SJCRH30 (cell line): ENCODE results near the gene IQCH. TPM values are rescaled to one million over a fixed set of nuclear protein-coding genes. Genes with fewer than 3 reads are reported as not detected.
"Not testable (repeated sequence)": the region's sequence is repeated elsewhere in the genome, so short reads cannot be mapped to it uniquely, and the experiment has no call there.

Experiments
- DNase-seq, 2 experiments: peaks; one replicate each; pipeline ENCODE4 v3.0.0-alpha.2; 2015 to 2020
- H3K27ac ChIP-seq: fragments of 250-450 bp; sonication (Bioruptor Pico); 2 replicates; pipeline ENCODE4 v1.5.1; 2020; ENCODE audit warnings: mild to moderate bottlenecking, moderate library complexity
- H3K27me3 ChIP-seq: fragments of 250-450 bp; sonication (Bioruptor Pico); 2 replicates; pipeline ENCODE4 v1.5.1; 2020; ENCODE audit warnings: mild to moderate bottlenecking, moderate library complexity
- H3K36me3 ChIP-seq: fragments of 250-450 bp; sonication (Bioruptor Pico); 2 replicates; pipeline ENCODE4 v1.5.1; 2020; ENCODE audit warnings: mild to moderate bottlenecking, moderate library complexity
- H3K4me1 ChIP-seq: fragments of 250-450 bp; sonication (Bioruptor Pico); 2 replicates; pipeline ENCODE4 v1.5.1; 2020; ENCODE audit warnings: mild to moderate bottlenecking, moderate library complexity
- H3K4me3 ChIP-seq: fragments of 250-450 bp; sonication (Bioruptor Pico); 2 replicates; pipeline ENCODE4 v1.5.1; 2020; ENCODE audit warnings: mild to moderate bottlenecking, moderate library complexity
- H3K9me3 ChIP-seq: fragments of 250-450 bp; sonication (Bioruptor Pico); replicated peaks from 2 replicates; pipeline ENCODE4 v1.5.1; 2020; ENCODE audit warnings: mild to moderate bottlenecking, moderate library complexity
- total RNA-seq: library from RNA; depleted of rRNA; stranded (reverse); fragments of >200 nt; shearing (Covaris generic); gene quantifications from 2 replicates; pipeline ENCODE4 v1.2.3, GENCODE V29; 2014

IQCH gene
- total RNA-seq, 1 experiment from 2014 or later = 3.2 TPM

- no peak for DNase-seq
- no peak overlapping the region for H3K27ac ChIP-seq
- H3K4me3 ChIP-seq = no peak overlapping the region
- no peaks in the 10 kb centered on the region for H3K27me3 ChIP-seq
- no peaks in the 10 kb centered on the region for H3K4me1 ChIP-seq
- no peaks in the 10 kb centered on the region for H3K36me3 ChIP-seq
- H3K9me3 ChIP-seq = no peaks in the 10 kb centered on the region
These were observed 81.1 kb downstream of the IQCH start for GRCh38 chr15:67335534-67336222.

GRCh38 chr15:67340630-67341029, 86.0 kb downstream of the IQCH start:
- H3K27me3 ChIP-seq = no peaks in the 10 kb centered on the region
- no peak overlapping the region for H3K27ac ChIP-seq
- no peak for DNase-seq
- H3K4me1 ChIP-seq = no peaks in the 10 kb centered on the region
- H3K36me3 ChIP-seq = no peaks in the 10 kb centered on the region
- H3K9me3 ChIP-seq = peaks cover 4% of the 10 kb centered on the region; the same call in 1 of the 2 replicates
- no peak overlapping the region for H3K4me3 ChIP-seq

GRCh38 chr15:67341539-67341938, 87.0 kb downstream of the IQCH start:
- no peak overlapping the region for H3K4me3 ChIP-seq
- no peak for DNase-seq
- peaks cover 4% of the 10 kb centered on the region; the same call in 1 of the 2 replicates for H3K9me3 ChIP-seq
- no peaks in the 10 kb centered on the region for H3K36me3 ChIP-seq
- no peaks in the 10 kb centered on the region for H3K4me1 ChIP-seq
- H3K27ac ChIP-seq = no peak overlapping the region
- no peaks in the 10 kb centered on the region for H3K27me3 ChIP-seq

- DNase-seq = no peak
- H3K36me3 ChIP-seq = no peaks in the 10 kb centered on the region
- no peak overlapping the region for H3K4me3 ChIP-seq
- no peak overlapping the region for H3K27ac ChIP-seq
- H3K27me3 ChIP-seq = no peaks in the 10 kb centered on the region
- H3K9me3 ChIP-seq = peaks cover 8% of the 10 kb centered on the region
- no peaks in the 10 kb centered on the region for H3K4me1 ChIP-seq
These were observed 88.6 kb downstream of the IQCH start for GRCh38 chr15:67343206-67343605.

GRCh38 chr15:67349634-67350033, 95.0 kb downstream of the IQCH start:
- no peak overlapping the region for H3K27ac ChIP-seq
- no peak for DNase-seq
- H3K4me1 ChIP-seq = no peaks in the 10 kb centered on the region

GRCh38 chr15:67350042-67350441, 95.5 kb downstream of the IQCH start:
- H3K36me3 ChIP-seq = no peaks in the 10 kb centered on the region
- no peaks in the 10 kb centered on the region for H3K27me3 ChIP-seq
- peaks cover 4% of the 10 kb centered on the region; the same call in 1 of the 2 replicates for H3K9me3 ChIP-seq
- no peak for DNase-seq
- H3K4me1 ChIP-seq = no peaks in the 10 kb centered on the region
- no peak overlapping the region for H3K27ac ChIP-seq
- H3K4me3 ChIP-seq = no peak overlapping the region

More at GRCh38 chr15:67349634-67350033, 95.0 kb downstream of the IQCH start:
- no peaks in the 10 kb centered on the region for H3K36me3 ChIP-seq
- H3K4me3 ChIP-seq = no peak overlapping the region
- no peaks in the 10 kb centered on the region for H3K27me3 ChIP-seq
- H3K9me3 ChIP-seq = peaks cover 6% of the 10 kb centered on the region

GRCh38 chr15:67358391-67358790, 103.8 kb downstream of the IQCH start:
- DNase-seq = peak in 1 of 2 experiments; percentile 44
- Histone ChIP-seq H3K4me1 (peaks cover 15% of the 10 kb centered on the region; the same call in 1 of the 2 replicates), H3K36me3 (no peaks in the 10 kb centered on the region), H3K27ac (0 out of 2 replicates have a peak overlapping the region, but pooled peaks have one; percentile 17), H3K4me3 (no peak overlapping the region), H3K27me3 (no peaks in the 10 kb centered on the region), H3K9me3 (no peaks in the 10 kb centered on the region; the same call in 1 of the 2 replicates)

- DNase-seq = peak; percentile 20 to 54
- Histone ChIP-seq H3K27ac (0 out of 2 replicates have a peak overlapping the region, but pooled peaks have one; percentile 17), H3K9me3 (no peaks in the 10 kb centered on the region; the same call in 1 of the 2 replicates), H3K4me3 (no peak overlapping the region), H3K27me3 (no peaks in the 10 kb centered on the region), H3K36me3 (no peaks in the 10 kb centered on the region), H3K4me1 (peaks cover 15% of the 10 kb centered on the region; the same call in 1 of the 2 replicates)
These were observed 104.2 kb downstream of the IQCH start for GRCh38 chr15:67358812-67359211.

GRCh38 chr15:67359431-67360079, 105.0 kb downstream of the IQCH start:
- H3K4me3 ChIP-seq = no peak overlapping the region
- no peaks in the 10 kb centered on the region for H3K36me3 ChIP-seq
- no peaks in the 10 kb centered on the region for H3K27me3 ChIP-seq
- no peaks in the 10 kb centered on the region for H3K9me3 ChIP-seq
- peak in 1 of 2 experiments; percentile 17 for DNase-seq
- H3K27ac ChIP-seq = no peak overlapping the region
- H3K4me1 ChIP-seq = peaks cover 15% of the 10 kb centered on the region; the same call in 1 of the 2 replicates

- H3K27me3 ChIP-seq = no peaks in the 10 kb centered on the region
- H3K4me1 ChIP-seq = peaks cover 15% of the 10 kb centered on the region; the same call in 1 of the 2 replicates
- DNase-seq = no peak
- no peaks in the 10 kb centered on the region for H3K9me3 ChIP-seq
- no peak overlapping the region for H3K27ac ChIP-seq
- H3K4me3 ChIP-seq = no peak overlapping the region
- H3K36me3 ChIP-seq = no peaks in the 10 kb centered on the region
These were observed 106.5 kb downstream of the IQCH start for GRCh38 chr15:67361100-67361499.

- not testable (repeated sequence) for H3K27ac ChIP-seq, H3K36me3 ChIP-seq, H3K9me3 ChIP-seq, H3K4me1 ChIP-seq, H3K4me3 ChIP-seq, H3K27me3 ChIP-seq, DNase-seq
These were observed 109.1 kb downstream of the IQCH start for GRCh38 chr15:67363712-67364111.

- no peak overlapping the region for H3K27ac ChIP-seq
- DNase-seq = no peak
- H3K27me3 ChIP-seq = no peaks in the 10 kb centered on the region
- H3K4me1 ChIP-seq = no peaks in the 10 kb centered on the region
- H3K9me3 ChIP-seq = no peaks in the 10 kb centered on the region
- H3K36me3 ChIP-seq = no peaks in the 10 kb centered on the region
- H3K4me3 ChIP-seq = no peak overlapping the region
These were observed 111.4 kb downstream of the IQCH start for GRCh38 chr15:67365994-67366393.

GRCh38 chr15:67366904-67367303, 112.3 kb downstream of the IQCH start:
- H3K4me3 ChIP-seq = no peak overlapping the region
- no peaks in the 10 kb centered on the region for H3K9me3 ChIP-seq
- no peak for DNase-seq
- H3K36me3 ChIP-seq = no peaks in the 10 kb centered on the region
- H3K27ac ChIP-seq = no peak overlapping the region
- no peaks in the 10 kb centered on the region for H3K4me1 ChIP-seq
- no peaks in the 10 kb centered on the region for H3K27me3 ChIP-seq

GRCh38 chr15:67369359-67369998, 114.9 kb downstream of the IQCH start:
- Histone ChIP-seq H3K4me1 (no peaks in the 10 kb centered on the region), H3K9me3 (no peaks in the 10 kb centered on the region)

More at GRCh38 chr15:67369359-67369998, 114.9 kb downstream of the IQCH start:
- H3K27me3 ChIP-seq = no peaks in the 10 kb centered on the region
- H3K36me3 ChIP-seq = no peaks in the 10 kb centered on the region
- DNase-seq = no peak
- H3K4me3 ChIP-seq = no peak overlapping the region
- no peak overlapping the region for H3K27ac ChIP-seq
